ENCODE measurements around the gene TEK.
"Not testable (repeated sequence)": the region's sequence is repeated elsewhere in the genome, so short reads cannot be mapped to it uniquely, and the experiment has no call there.

Gene TEK

DNA sequence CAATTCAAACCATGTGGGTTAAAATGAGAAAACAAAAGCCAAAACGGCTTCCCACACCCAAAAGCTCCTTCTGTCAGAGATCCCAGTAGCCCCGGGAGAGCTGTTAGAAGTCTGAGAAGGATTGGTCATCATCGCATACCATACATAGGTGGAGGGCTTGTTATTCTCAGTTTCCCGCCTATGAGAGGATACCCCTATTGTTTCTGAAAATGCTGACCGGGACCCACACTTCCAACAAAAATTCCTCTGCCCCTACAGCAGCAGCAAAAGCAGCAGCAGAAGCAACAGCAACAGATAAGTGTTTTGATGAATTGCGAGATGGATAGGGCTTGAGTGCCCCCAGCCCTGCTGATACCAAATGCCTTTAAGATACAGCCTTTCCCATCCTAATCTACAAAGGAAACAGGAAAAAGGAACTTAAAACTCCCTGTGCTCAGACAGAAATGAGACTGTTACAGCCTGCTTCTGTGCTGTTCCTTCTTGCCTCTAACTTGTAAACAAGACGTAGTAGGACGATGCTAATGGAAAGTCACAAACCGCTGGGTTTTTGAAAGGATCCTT is at the start of gene TEK:
TSS of gene TEK (plus strand) at position 245 of the 561 bp plus-strand sequence. CDS start 366 bp downstream, outside the sequence.
- DNase-seq (ENCODE audit: low spot score) = no peak

DNA sequence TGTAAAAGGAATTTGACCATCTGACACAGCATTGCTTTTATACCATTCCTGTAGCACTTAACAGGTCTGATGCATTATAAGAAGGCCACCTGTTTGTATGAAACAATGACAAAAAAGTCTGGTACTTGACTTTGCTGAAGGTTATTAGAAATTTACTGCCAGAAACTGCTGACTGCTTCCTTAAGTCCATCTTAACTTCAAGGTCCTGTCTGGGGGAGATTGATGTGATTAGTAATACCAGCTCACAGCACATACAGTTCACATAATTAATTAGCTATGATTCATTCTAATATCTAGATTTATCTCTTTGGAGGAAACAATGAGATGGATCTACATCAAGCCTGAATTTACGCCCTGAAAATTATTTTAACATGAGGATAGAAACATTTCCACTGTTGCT is 49.6 kb upstream of the TEK start:
- no peak for DNase-seq (ENCODE audit: low spot score)

DNA sequence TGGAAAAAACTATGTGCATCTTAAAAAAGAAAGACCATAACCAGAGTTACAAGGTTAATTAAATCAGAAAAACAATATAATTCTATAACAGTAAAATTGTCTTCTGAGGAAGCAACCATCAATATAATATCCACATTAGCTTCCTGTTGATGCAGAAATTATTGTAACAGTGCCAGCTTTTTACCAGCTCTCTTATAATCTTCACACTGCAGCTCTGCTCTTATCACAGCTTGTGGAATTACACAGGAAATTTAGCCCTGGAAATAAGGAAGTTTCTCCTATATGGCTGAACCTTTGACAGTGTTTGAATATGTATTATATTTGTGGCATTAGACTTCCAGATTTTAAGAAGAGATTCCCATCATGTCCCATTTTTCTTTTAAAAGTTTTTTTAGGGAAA is 49.1 kb upstream of the TEK start:
- no peak for DNase-seq (ENCODE audit: low spot score)

DNA sequence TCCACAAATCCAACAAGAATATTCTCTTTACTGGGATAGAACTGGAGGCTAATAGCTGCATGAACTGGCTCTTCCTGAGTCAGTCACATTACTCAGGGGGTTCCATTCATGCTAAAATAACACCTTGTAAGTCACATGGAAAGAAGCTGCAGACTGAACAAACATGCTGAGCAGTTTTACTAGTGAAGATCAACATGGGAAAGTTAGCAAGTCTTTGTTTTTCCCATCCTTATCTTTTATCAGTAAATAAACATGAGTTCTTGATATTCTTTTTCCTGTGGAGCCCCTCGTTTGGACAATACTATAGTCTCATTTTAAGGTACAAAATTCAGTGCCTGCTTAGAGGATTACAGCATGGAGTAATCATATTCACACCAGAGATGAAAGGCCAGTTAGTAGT is 43.7 kb upstream of the TEK start:
- no peak for DNase-seq (ENCODE audit: low spot score)

DNA sequence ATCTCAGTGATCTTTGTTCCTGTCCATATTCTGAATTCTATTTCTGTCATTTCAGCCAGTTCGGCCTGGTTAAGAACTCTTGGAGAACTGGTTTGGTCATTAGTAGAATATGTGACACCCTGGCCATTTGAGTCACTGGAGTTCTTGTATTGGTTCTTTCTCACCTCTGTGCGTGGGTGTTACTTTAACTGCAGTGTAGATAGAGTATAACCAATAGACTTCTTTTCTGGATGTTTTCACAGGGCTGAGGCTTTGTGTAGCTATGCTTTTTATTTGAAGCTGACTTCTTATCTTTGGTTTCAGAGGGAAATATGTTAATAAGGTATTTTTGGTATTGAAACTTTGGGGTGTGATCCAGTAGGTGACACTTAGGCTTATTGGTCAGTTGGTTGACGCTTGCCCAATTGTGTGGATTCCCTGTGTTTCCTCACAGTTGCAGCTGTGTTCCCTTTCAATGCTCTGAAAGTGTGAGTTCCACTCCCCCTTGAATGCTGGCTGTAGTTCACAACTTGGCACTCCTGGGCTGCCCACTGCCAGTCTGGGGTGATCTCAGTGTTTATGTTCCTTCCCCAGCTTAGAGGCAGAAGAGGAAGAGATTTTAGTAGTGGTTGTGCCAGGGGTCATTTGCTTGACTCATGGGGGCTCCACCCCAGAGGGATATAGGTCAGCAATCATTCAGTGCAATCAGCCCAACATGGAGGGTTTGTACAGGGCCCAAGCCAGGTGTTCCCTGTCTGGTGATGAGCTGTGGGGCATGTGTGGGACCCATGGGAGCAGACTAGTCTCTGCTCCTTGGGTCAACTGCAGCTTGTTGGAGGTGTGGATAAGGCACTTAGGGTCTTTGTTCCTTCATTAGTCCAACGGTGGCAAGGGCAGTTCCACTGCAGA is 34.9 kb upstream of the TEK start:
- DNase-seq (ENCODE audit: low spot score) = no peak

DNA sequence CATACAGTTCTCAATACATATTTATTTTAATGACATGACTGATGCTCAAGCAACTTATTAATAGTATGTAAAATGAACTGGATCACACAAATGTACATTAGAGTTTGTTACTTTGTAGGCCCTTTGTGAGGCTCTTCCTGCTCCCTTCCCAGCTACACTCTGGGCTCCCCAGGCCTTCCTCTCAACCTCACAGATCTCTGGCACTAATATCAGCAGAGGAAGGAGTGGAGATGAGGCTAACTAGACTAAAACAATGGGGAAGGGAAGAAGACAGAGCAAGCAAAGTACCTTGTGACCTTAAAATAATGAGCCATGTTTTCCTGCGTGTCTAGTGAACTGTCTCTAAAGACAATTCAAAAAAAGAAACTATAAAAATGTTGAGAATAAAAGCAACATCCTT is 30.3 kb upstream of the TEK start:
- DNase-seq (ENCODE audit: low spot score) = no peak

DNA sequence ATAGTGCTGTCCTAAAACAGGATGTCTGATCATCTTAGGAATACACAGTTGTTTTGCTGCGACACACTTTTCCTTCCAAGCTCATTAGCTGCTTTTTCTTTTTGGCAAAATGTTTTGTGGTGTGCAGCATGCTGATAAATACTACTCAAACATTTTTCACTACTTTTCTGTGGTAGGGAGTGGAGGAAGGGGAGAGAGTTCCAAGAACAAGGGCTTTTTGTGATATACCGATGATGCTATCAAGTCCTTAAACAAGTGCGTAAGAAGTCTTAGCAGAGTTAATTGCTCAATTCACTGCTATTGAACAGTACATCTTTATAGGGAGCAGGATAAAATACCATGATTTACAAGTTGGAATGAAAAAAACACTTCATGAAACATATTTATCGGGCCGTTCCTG is 23.6 kb upstream of the TEK start:
- no peak for DNase-seq (ENCODE audit: low spot score)

DNA sequence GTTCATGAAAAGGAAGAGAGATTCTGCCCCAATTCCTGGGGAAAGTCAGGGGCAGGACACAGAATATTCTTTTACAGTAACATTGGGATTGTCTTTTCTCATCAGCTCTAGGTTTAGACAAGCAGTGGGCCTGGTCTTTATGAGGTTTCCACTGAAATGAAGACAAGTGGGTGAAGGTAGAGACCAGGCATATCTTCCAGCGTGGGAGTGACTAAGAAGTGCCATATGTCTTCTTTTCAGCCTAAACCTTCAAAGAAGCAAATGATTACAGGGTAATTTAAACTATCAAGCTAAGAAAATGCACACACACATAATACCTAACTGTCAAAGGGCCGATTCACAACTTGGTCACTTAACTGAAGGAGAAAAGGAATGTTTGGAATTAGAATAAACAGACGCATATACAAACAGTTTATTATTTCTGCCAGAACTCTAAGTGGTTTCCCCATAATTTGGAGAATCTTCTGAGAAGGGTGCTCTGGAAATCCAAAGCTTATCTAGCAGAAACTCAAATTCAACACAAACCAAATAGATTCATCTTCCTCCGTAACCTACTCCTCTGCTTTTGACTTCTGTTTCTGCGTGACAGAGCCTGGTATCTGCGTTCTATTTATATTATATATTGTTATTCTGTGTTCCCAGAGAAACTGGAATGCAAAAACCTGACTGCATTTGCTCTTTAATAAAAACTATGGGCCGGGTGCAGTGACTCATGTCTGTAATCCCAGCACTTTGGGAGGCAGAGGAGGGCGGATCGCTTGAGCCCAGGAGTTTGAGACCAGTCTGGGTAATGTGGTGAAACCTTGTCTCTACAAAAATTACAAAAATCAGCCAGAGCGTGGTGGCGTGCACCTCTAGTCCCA is 22.0 kb upstream of the TEK start:
- DNase-seq (ENCODE audit: low spot score) = no peak

DNA sequence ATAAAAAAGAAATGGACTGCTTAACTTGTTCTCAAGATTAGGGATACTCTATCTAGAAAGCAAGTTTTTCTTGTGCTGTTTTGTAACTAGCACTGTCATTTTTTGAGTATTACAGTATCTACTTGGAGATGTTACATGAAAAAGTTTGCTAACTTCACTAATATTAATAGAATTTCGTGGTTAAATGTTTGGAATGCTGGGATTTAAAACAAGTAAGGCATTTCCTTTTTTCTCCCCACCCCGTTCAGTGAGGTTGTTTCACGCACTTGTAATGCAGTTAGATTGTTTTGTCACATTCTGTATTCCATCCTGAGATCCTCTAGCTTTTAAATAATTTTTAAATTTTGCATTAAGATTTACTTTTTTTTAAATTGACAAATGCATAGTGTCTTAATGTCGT is 20.0 kb upstream of the TEK start:
- DNase-seq (ENCODE audit: low spot score) = no peak

DNA sequence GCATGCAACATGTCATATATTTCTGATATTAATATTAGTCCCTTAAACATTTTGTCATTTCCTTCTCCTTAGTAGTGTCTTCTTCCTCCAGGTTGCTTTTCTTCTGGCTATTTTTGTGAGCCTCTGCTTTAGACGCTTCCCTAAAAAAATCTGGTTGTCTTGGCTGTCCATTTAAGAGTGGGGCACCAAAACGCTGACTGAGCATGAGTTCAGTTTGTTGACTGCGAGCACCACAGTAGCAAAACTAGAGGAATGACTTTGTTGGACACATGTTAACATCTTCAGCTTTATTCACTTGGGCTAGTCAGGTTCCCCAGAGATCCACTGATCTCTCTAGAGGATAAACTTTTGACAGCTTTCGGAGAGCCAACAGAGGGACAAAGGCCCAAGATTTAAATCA is 19.3 kb upstream of the TEK start:
- DNase-seq (ENCODE audit: low spot score) = no peak

DNA sequence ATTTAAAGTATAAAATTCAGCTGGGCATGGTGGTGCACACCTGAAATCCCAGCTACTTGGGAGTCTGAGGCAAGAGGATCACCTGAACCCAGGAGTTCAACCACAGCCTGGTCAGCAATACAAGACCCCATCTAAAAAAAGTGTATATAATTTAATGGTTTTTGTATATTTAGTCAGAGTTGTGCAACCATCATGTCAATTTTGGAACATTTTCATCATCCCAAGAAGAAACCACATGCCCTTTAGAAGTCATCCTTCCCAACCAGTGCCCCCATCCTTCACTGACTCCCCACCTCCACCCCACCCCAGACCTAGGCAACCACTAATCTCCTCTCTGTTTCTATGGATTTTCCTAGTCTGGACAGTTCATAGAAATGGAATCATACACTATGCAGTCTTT is 18.8 kb upstream of the TEK start:
- no peak for DNase-seq (ENCODE audit: low spot score)

DNA sequence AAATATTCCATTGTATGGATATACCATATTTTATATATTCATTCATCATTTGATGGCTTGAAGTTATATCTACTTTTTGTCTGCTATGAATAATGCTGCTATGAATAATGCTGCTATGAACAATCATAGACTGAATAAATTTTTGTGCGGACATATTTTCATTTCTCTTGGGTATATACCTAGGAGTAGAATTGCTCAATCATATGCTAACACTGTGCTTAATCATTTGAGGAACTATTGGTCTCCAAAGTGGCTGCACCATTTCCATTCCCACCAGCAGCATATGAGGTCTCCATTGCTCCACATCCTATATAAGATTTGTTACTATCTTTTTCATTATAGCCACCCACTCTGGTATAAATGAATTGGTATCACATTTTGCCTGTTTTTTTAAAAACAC is 18.3 kb upstream of the TEK start:
- no peak for DNase-seq (ENCODE audit: low spot score)

DNA sequence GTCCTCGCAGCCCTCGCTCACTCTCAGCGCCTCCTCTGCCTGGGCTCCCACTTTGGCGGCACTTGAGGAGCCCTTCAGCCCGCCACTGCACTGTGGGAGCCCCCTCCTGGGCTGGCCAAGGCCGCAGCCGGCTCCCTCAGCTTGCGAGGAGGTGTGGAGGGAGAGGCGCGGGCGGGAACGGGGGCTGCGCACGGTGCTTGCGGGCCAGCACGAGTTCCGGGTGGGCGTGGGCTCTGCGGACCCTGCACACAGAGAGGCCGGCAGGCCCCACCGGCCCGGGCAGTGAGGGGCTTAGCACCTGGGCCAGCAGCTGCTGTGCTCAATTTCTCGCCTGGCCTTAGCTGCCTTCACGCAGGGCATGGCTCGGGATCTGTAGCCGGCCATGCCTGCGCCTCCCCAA is 16.5 kb upstream of the TEK start:
- not testable (repeated sequence) for DNase-seq (ENCODE audit: low spot score)

DNA sequence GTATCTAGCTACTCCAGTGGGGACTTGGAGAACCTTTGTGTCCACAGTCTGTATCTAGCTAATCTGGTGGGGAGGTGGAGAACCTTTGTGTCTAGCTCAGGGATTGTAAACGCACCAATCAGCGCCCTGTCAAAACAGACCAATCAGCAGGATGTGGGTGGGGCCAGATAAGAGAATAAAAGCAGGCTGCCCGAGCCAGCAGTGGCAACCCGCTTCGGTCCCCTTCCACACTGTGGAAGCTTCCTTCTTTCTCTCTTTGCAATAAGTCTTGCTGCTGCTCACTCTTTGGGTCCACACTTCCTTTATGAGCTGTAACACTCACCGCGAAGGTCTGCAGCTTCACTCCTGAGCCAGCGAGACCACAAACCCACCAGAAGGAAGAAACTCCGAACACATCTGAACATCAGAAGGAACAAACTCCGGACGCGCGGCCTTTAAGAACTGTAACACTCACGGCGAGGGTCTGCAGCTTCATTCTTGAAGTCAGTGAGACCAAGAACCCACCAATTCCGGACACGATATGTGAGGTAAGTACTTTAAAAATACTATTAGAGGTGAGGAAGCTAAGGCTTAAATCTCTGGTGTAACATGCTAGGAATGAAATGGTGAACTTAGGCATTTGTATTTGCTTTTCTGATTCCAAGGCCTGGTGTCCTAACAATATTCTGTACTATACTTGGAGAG is 15.5 kb upstream of the TEK start:
- not testable (repeated sequence) for DNase-seq (ENCODE audit: low spot score)

DNA sequence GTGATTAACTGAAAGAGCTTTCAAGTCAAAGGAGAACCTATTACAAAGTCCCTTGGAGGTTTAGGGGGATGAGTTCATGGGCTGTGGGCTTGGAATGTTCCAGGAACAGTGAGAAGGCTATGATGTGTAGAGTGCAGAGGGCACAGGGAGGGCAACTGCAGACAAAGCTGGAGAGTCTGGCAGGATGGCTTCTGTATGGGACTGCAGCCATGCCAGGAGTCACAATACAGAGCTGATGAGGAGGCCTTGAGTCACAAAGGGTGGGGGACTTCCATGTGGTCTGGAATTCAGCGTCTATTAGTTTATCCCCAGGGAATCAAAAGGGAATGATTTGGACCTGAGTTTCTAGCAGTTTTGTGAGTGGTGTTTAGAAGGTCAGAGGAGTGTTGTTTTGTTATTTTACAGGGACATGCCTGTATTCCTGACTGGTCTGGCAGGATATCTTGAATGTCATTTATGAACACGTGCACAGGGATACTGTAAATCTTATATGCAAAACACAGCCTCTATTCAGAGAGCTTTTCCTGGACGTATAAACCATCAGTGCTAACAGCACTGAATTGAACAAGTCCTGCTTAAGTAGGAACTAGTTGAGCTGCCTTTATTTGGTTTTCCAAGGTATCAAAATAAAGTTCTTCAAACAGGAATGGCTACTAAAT is 14.3 kb upstream of the TEK start:
- no peak for DNase-seq (ENCODE audit: low spot score)

DNA sequence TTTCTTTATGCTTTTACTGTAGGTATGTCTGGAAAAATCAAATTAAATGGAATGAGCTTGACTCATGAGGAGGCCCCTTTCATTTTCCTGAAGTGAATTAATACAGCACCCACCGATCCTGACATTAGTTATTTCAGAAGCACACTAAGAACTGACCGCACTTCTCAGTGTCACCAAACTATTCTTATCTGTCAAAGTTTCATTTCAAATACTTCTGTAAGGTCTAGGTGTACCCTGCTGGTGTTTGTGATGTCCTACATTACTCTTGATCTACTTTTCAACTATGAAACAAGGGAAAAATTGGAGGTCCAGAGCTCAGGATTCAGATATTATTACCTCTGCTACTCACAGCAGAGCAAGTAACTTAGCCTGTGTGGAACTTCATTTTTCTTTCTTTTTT is 1.8 kb upstream of the TEK start:
- no peak for DNase-seq (ENCODE audit: low spot score)

DNA sequence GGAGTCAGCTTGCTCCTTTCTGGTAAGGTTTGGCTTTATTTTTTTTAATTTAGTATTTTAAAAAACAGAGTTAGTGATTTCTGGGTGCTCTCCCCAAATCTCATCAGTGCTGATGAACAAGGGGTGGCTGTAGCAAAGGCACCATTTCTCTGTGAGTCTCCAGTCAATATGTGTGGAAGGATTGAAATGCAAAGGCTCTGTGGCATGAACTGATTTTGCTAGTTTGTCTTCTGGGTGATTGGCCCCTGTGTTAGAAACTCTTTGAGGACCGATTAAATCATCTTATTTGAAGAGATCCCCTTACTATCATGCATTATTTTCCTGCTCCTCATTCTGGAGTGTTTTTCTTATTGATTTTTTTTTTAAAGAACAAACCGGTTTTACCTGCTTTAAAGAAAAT is 596 bp downstream of the TEK start:
- no peak for DNase-seq (ENCODE audit: low spot score)

DNA sequence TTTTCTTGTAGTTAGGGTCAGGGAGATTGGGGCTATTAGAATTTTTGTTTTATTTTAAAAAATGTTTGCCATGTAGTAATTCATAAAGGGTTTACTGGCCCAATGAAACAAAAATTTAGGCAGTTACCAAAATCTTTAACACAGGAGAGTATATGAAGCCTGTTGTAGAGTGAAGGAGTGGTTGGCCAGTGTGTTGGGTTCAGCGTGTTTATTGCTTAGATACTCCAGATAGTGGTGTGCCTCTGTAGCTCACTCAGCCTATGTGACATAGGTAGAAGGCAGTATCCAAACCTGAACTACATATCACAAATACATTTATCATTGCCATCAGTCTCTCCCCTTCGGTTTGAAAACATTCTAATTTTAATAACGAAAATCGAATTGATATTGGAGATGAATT is 1.2 kb downstream of the TEK start:
- DNase-seq (ENCODE audit: low spot score) = no peak

DNA sequence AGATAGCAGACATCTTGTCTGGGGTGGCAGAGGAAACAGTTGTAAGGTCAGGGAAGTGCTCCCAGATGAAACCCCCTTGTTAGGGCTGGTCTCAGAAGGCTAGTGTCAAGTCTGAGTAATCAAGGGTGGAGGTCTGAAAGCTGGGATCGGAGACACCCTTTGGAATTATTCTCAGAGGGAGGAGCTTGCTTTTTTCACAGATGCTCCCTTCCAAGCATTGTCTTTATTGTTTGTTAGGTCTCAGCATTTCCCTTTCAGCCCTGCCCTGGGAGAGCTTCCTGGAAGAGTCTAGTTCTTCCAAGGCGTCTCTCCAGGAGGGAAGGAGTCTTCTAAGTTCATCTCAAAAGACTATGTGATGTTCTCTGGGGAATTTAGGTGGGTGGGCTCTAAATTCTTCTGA is 3.2 kb downstream of the TEK start:
- DNase-seq (ENCODE audit: low spot score) = no peak

DNA sequence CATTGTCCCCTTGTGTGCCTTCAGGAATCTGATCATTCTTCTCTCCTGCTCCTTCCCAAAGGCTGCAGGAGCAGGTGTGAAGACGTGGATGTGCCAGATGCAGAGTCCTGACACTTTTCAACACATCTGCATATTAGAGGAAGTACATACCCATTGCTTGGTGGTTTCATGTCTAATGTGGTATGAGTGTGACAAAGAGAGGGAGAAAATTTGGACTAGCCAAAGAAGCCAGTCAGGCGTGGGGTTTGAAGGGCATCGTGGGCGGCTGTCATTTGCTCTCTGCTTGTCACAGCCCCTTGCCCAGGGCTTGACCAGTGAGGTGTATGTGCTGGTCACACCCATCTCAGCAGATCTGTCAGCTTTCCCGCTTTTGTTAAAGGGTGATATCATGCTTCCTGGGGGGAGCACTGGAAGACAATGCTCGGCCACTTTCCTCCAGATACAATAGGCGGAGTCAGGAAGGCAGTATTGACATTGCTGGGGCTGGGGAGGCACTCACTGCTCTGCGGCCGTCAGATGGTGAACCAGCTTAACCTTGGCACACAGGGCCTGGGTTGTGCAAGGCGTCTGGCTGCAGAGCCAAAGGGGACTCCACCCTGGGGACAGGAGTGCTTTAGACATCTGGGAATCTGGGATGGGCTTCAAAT is 8.6 kb downstream of the TEK start:
- peak; percentile 8 for DNase-seq (ENCODE audit: low spot score)

DNA sequence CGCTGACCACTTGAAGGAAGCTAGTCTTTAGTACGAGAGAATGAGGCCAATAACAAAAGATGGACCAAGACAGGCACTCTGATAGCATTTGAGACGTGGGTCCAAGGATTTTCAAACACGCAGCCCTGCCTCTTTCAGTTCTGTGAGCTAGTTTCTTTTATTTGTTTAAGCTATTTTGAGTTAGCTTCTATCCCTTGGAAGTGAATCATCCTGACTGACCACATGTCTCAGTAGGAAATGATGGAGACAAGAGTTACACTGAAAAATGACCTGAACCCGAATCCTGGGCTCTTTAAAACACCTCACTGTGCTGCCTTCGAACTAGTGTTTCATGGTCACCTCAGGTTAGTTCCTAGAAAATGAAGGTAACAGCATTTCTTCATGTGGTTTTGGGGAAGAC is 9.9 kb downstream of the TEK start:
- DNase-seq (ENCODE audit: low spot score) = no peak
